OCI-LY3 (cell line): Measurements from ENCODE around the gene NFYC.

Experiments used
- EZH2phosphoT487 ChIP-seq: fragments of 200-600 bp; shearing (Covaris generic); IDR thresholded peaks from 2 replicates; pipeline ENCODE4 v1.6.1; 2018; ENCODE audit warnings: antibody characterized with exemption, mixed run types, low read depth
- TF ChIP-seq, protein P1 (sequence below): fragments of 200-600, 300-600 bp; sonication (generic); IDR thresholded peaks from 2 replicates; pipeline ENCODE4 v1.5.1; 2014; ENCODE audit warnings: antibody characterized with exemption, low read length, low read depth

DNA sequence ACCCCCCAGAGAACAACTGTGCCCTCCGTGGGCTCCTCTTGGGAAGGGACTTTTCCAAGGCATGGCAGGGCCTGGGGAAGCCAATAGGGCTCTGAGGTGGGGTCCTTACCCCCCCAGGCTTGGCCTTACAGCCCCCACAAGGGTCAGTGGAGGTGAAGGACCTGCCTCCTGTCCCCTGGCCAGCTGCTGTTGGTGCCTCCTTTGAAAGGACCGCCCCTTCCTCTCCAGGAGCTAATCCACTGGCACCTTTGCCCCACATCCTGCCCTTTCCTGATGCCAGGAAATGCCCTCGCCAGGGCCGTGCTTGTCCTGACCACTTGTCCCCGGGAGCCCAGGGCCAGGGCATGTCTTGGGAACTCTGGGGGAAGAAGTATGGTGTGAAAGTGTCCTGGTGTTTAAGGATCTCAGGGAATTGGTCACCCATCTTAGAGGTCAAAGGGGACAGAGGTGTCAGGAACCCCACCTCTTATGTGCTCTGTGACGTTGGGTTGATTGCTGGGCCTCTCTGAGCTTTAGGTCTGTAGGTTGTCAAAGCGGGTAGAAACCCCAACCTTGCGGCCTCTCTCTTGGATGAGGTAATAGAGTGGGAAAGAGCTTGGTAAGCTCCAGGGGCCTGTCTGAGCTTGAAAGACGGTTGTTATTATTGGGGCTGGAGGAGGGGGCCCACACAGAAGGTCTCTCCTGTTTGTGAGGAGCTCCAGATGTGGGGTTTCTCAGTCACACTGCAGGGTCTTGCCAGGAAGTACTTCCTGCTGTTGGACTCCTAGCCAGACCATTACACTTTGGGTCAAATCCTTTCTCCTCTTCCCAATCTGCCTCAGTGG lies 94.9 kb downstream of the NFYC start:
- TF ChIP-seq, protein P1, sequence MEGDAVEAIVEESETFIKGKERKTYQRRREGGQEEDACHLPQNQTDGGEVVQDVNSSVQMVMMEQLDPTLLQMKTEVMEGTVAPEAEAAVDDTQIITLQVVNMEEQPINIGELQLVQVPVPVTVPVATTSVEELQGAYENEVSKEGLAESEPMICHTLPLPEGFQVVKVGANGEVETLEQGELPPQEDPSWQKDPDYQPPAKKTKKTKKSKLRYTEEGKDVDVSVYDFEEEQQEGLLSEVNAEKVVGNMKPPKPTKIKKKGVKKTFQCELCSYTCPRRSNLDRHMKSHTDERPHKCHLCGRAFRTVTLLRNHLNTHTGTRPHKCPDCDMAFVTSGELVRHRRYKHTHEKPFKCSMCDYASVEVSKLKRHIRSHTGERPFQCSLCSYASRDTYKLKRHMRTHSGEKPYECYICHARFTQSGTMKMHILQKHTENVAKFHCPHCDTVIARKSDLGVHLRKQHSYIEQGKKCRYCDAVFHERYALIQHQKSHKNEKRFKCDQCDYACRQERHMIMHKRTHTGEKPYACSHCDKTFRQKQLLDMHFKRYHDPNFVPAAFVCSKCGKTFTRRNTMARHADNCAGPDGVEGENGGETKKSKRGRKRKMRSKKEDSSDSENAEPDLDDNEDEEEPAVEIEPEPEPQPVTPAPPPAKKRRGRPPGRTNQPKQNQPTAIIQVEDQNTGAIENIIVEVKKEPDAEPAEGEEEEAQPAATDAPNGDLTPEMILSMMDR, result no peak
- no peak for TF ChIP-seq EZH2phosphoT487
